Mesenchymal stem cell (in vitro differentiated cells and primary cell): ENCODE measurements around the gene C22orf42.
A peak's percentile ranks its signal among the peaks of the same experiment; 100 is the strongest.
"Not testable (repeated sequence)": the region's sequence is repeated elsewhere in the genome, so short reads cannot be mapped to it uniquely, and the experiment has no call there.

Experiments
- DNase-seq: peaks from one replicate; pipeline ENCODE4 v3.0.0-alpha.2; 2013
- H2AFZ ChIP-seq: one replicate; pipeline ENCODE4 v1.6.1; 2013; ENCODE audit warnings: low read depth, mild to moderate bottlenecking, control low read depth, inconsistent platforms, low read length, moderate library complexity
- H2AK5ac ChIP-seq: 2 replicates; pipeline ENCODE4 v1.6.1; 2013; ENCODE audit warnings: low read length, moderate library complexity, mild to moderate bottlenecking, inconsistent platforms; ENCODE audit not compliant: severe bottlenecking
- H2BK120ac ChIP-seq: one replicate; pipeline ENCODE4 v1.6.1; 2013; ENCODE audit warnings: low read depth, mild to moderate bottlenecking, inconsistent platforms, low read length, moderate library complexity
- H2BK12ac ChIP-seq, 2 experiments: one replicate each; pipeline ENCODE4 v1.6.1; 2013; ENCODE audit warnings: inconsistent platforms in 2 of 2, low read length in 2 of 2, mild to moderate bottlenecking in 2 of 2, moderate library complexity in 2 of 2, control low read depth in 1 of 2
- H2BK15ac ChIP-seq: one replicate; pipeline ENCODE4 v1.6.1; 2013; ENCODE audit warnings: mild to moderate bottlenecking, low read depth, inconsistent platforms; ENCODE audit not compliant: poor library complexity, severe bottlenecking
- H2BK5ac ChIP-seq: 2 replicates; pipeline ENCODE4 v1.6.1; 2013; ENCODE audit warnings: low read depth, mild to moderate bottlenecking, low read length, control low read depth, inconsistent platforms; ENCODE audit not compliant: poor library complexity, severe bottlenecking
- H3K14ac ChIP-seq, 2 experiments: one replicate each; pipeline ENCODE4 v1.6.1; 2013; ENCODE audit warnings: inconsistent platforms in 2 of 2, low read length in 2 of 2, control low read depth in 1 of 2, mild to moderate bottlenecking in 1 of 2, moderate library complexity in 1 of 2
- H3K18ac ChIP-seq, 2 experiments: one replicate each; pipeline ENCODE4 v1.6.1; 2013; ENCODE audit warnings: inconsistent platforms in 2 of 2, low read length in 2 of 2, control low read depth in 1 of 2, low read depth in 1 of 2, mild to moderate bottlenecking in 1 of 2
- H3K23ac ChIP-seq, 2 experiments: one replicate each; pipeline ENCODE4 v1.6.1; 2013; ENCODE audit warnings: inconsistent platforms in 2 of 2, low read length in 2 of 2, mild to moderate bottlenecking in 2 of 2, moderate library complexity in 2 of 2, control low read depth in 1 of 2
- H3K27ac ChIP-seq: 2 replicates; pipeline ENCODE4 v1.5.1; 2013; ENCODE audit warnings: mild to moderate bottlenecking, moderate library complexity, low read length, control low read depth, inconsistent platforms; ENCODE audit not compliant: poor library complexity, severe bottlenecking
- H3K27me3 ChIP-seq, 2 experiments: 2 replicates each; pipeline versions ENCODE4 v1.6.1 to v1.7.0; 2013; ENCODE audit warnings: low read length in 2 of 2, mild to moderate bottlenecking in 2 of 2, moderate library complexity in 2 of 2, control low read depth in 1 of 2, inconsistent platforms in 1 of 2; ENCODE audit not compliant: control insufficient read depth in 1 of 2, insufficient read depth in 1 of 2
- H3K36me3 ChIP-seq, 2 experiments: 2 replicates each; pipeline versions ENCODE4 v1.6.1 to v1.7.0; 2013; ENCODE audit warnings: low read length in 2 of 2, control low read depth in 1 of 2, inconsistent platforms in 1 of 2, low read depth in 1 of 2, mild to moderate bottlenecking in 1 of 2; ENCODE audit not compliant: insufficient read depth in 2 of 2, control insufficient read depth in 1 of 2
- H3K4ac ChIP-seq, 2 experiments: one replicate each; pipeline ENCODE4 v1.6.1; 2013; ENCODE audit warnings: inconsistent platforms in 2 of 2, low read length in 2 of 2, mild to moderate bottlenecking in 2 of 2, moderate library complexity in 2 of 2, control low read depth in 1 of 2, low read depth in 1 of 2
- H3K4me1 ChIP-seq: 2 replicates; pipeline ENCODE4 v1.6.1; 2013; ENCODE audit warnings: low read depth, low read length, control low read depth; ENCODE audit not compliant: control insufficient read depth, insufficient read depth
- H3K4me2 ChIP-seq: 2 replicates; pipeline ENCODE4 v1.6.1; 2013; ENCODE audit warnings: low read length, mild to moderate bottlenecking, inconsistent platforms; ENCODE audit not compliant: poor library complexity, severe bottlenecking
- H3K4me3 ChIP-seq, 2 experiments: 2 replicates each; pipeline versions ENCODE4 v1.5.1 to v1.7.0; 2013; ENCODE audit warnings: low read length in 2 of 2, mild to moderate bottlenecking in 2 of 2, control low read depth in 1 of 2, low read depth in 1 of 2; ENCODE audit not compliant: insufficient read depth in 1 of 2
- H3K79me1 ChIP-seq: replicated peaks from 2 replicates; pipeline ENCODE4 v1.6.1; 2013; ENCODE audit warnings: mild to moderate bottlenecking, control low read depth, low read length, inconsistent platforms; ENCODE audit not compliant: poor library complexity, severe bottlenecking
- H3K9ac ChIP-seq: 2 replicates; pipeline ENCODE4 v1.7.0; 2013; ENCODE audit warnings: mild to moderate bottlenecking, low read length, moderate library complexity
- H3K9me3 ChIP-seq: 2 replicates; pipeline ENCODE4 v1.7.0; 2013; ENCODE audit warnings: mild to moderate bottlenecking, low read length; ENCODE audit not compliant: control insufficient read depth
- H4K8ac ChIP-seq: one replicate; pipeline ENCODE4 v1.6.1; 2013; ENCODE audit warnings: inconsistent platforms, mild to moderate bottlenecking, low read length, moderate library complexity
- H4K91ac ChIP-seq: one replicate; pipeline ENCODE4 v1.6.1; 2013; ENCODE audit warnings: mild to moderate bottlenecking, low read length, inconsistent platforms
- WGBS: methylation state at CpG from one replicate; pipeline ENCODE4 v1.1.7; 2013; ENCODE audit warnings: mixed read lengths; 5-methylcytosine and 5-hydroxymethylcytosine counted together

Gene C22orf42

DNA sequence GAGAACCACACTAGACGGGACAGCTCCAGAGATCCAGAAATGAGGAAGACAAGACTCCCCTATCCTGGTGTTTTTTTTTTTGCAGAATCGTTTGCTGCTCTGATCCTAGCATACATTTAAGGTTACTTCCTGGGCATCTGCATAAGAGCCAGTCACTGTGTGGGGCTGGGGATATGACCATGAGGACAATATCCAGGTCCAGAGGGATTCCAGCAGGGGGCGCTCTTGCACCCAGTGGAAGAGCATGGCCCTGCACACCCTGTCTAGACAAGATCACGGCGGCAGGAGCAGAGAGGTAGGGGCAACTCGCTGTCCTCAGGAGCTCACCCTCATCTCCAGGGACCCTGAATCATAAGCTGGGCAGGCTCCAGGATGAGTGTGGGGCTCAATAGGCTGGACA, 18.4 kb downstream of the C22orf42 start:
- not testable (repeated sequence) for H3K27ac ChIP-seq, H3K4me2 ChIP-seq, H3K4me3 ChIP-seq, H2BK15ac ChIP-seq, H3K4ac ChIP-seq, H3K9me3 ChIP-seq, H3K9ac ChIP-seq, H2AK5ac ChIP-seq, H3K4me1 ChIP-seq, H3K79me1 ChIP-seq, H3K36me3 ChIP-seq, H3K14ac ChIP-seq, H2BK5ac ChIP-seq, H2BK120ac ChIP-seq, H4K91ac ChIP-seq, H2AFZ ChIP-seq, H3K18ac ChIP-seq, DNase-seq, H3K23ac ChIP-seq, H4K8ac ChIP-seq, H2BK12ac ChIP-seq
- peaks cover 11 to 26% of the 10 kb centered on the region in 2 experiments for H3K27me3 ChIP-seq
- WGBS, result 39% methylated on average over 3 of the region's 6 CpGs

DNA sequence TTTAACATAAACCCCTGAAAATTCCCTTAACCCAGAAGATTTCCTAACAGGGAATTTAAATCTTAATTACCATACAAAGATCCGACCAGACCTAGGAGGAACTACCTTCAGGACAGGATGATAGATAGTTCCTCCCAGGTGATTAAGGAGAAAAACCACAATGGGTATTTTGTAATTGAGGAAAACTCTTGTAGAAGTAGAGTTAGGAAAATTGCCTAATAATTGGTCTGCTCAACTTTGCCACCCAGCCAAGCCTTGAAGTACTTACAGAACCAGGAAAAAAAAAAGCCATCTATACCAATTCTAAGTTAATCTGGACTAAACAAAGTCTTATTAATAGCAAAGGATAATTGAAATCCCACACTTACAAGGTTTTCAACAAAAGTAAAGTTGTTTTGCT, 20.5 kb downstream of the C22orf42 start:
- not testable (repeated sequence) for DNase-seq, H3K4me3 ChIP-seq, H3K9me3 ChIP-seq, H2BK5ac ChIP-seq, H3K18ac ChIP-seq, H2AK5ac ChIP-seq, H2BK15ac ChIP-seq, H3K4ac ChIP-seq, H2BK12ac ChIP-seq, H3K4me2 ChIP-seq, H3K4me1 ChIP-seq, H3K79me1 ChIP-seq, H4K91ac ChIP-seq, H3K27ac ChIP-seq, H3K23ac ChIP-seq, H4K8ac ChIP-seq, H3K14ac ChIP-seq, H2AFZ ChIP-seq, H3K9ac ChIP-seq, H3K36me3 ChIP-seq, H2BK120ac ChIP-seq
- WGBS, result no CpG with 5 or more reads among the region's 1 CpG
- H3K27me3 ChIP-seq, result peaks cover 8 to 26% of the 10 kb centered on the region in 2 experiments

DNA sequence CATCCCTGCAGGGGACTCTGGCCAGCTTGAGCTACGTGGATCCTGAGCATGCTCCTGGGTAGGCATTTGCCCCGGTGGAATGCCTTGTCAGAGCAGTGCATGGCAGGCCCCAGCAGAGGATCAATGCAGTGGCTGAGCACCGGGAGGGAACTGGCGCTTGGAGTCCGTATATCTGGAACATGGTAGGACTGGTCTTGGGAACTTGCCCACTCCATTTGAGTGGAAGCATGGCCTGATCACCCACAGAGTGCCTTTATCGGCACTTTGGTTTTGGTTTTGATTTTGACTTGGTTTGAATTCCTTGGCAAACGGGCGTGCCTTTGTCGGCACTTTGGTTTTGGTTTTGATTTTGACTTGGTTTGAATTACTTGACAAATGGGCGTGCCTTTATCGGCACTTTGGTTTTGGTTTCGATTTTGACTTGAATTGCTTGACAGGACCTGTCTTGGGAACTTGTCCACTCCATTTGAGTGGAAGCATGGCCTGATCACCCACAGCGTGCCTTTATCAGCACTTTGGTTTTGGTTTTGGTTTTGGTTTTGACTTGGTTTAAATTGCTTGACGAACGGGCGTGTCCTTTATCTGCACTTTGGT, 21.3 kb downstream of the C22orf42 start:
- not testable (repeated sequence) for H2AK5ac ChIP-seq, H3K9me3 ChIP-seq, H4K8ac ChIP-seq, H4K91ac ChIP-seq, H2BK12ac ChIP-seq, H3K27ac ChIP-seq, H3K18ac ChIP-seq, H3K23ac ChIP-seq, H3K4me1 ChIP-seq, H3K9ac ChIP-seq, H3K4me2 ChIP-seq, H2BK15ac ChIP-seq, H3K79me1 ChIP-seq, H2BK120ac ChIP-seq, H3K36me3 ChIP-seq, H3K4ac ChIP-seq, H3K14ac ChIP-seq, H2AFZ ChIP-seq, H2BK5ac ChIP-seq
- peak; percentile 8 for DNase-seq
- H3K4me3 ChIP-seq, result peak overlapping the region in 1 of 2 experiments; percentile 58
- H3K27me3 ChIP-seq, result peaks cover 6 to 21% of the 10 kb centered on the region in 2 experiments
- 91% methylated on average over 16 of the region's 16 CpGs for WGBS

DNA sequence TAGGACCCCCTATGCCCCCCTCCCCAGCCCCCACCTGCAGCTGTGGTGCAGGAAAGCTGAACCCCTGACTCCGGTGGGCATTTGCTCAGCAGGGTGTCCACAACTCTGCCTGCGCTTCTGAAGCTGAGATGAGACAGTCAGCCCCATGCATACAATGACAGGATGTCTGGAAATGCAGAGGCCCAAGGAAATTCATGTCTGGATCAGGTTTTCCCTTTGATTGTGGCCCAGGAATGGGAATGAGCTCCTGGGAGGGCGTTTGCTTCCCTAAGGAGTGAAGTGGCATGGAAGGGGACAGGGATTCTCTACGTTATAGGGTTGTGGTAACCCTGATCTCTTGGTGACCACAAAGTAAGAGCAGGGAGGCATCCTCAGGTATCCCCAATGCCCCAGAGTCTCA, 22.2 kb downstream of the C22orf42 start:
- H3K4me3 ChIP-seq, H3K18ac ChIP-seq, H2AFZ ChIP-seq, H2BK5ac ChIP-seq, H4K8ac ChIP-seq, H3K9ac ChIP-seq, H3K79me1 ChIP-seq, DNase-seq, H3K4ac ChIP-seq, H3K9me3 ChIP-seq, H3K4me1 ChIP-seq, H2AK5ac ChIP-seq, H4K91ac ChIP-seq, H3K4me2 ChIP-seq, H3K36me3 ChIP-seq, H3K27ac ChIP-seq, H2BK120ac ChIP-seq, H3K23ac ChIP-seq, H2BK15ac ChIP-seq, H3K14ac ChIP-seq, H2BK12ac ChIP-seq: not testable (repeated sequence)
- 85% methylated on average over 3 of the region's 4 CpGs for WGBS
- peaks cover 2 to 13% of the 10 kb centered on the region in 2 experiments for H3K27me3 ChIP-seq
